Body of pancreas (tissue), 4 donors: Measurements from ENCODE around the gene MGAT4B. TPM values are rescaled to one million over a fixed set of nuclear protein-coding genes. Genes with fewer than 3 reads are reported as not detected.
A peak's percentile ranks its signal among the peaks of the same experiment; 100 is the strongest.
"Not testable (repeated sequence)": the region's sequence is repeated elsewhere in the genome, so short reads cannot be mapped to it uniquely, and the experiment has no call there.

Experiments used
- ATAC-seq: fragments of 150-250 bp; one replicate; pipeline ENCODE4 v1.9.1; 2016
- DNase-seq, 4 donors: peaks; one replicate each; pipeline ENCODE4 v3.0.0-alpha.2; 2019
- H3K27ac ChIP-seq, 4 donors: fragments of 200-600 bp; sonication (generic); 1 replicate in 3 of 4; 2 replicates in 1 of 4; pipeline versions ENCODE4 v1.5.1 to v1.6.1; 2016 to 2019; ENCODE audit warnings: mild to moderate bottlenecking in 1 of 4, mixed read lengths in 1 of 4, moderate library complexity in 1 of 4
- H3K27me3 ChIP-seq, 2 donors: fragments of 200-600 bp; sonication (generic); one replicate each; pipeline ENCODE4 v1.6.0; 2016; ENCODE audit warnings: mild to moderate bottlenecking in 1 of 2
- H3K36me3 ChIP-seq, 2 donors: fragments of 200-600 bp; sonication (generic); replicated peaks in 1 of 2; 2 replicates each; pipeline ENCODE4 v1.5.1; 2016; ENCODE audit warnings: low read depth in 2 of 2; ENCODE audit not compliant: insufficient read depth in 1 of 2
- H3K4me1 ChIP-seq: fragments of 200-600 bp; sonication (generic); one replicate; pipeline ENCODE4 v1.6.0; 2016
- H3K4me3 ChIP-seq, 2 donors: fragments of 200-600 bp; sonication (generic); 1 replicate in 1 of 2; 2 replicates in 1 of 2; pipeline ENCODE4 v1.5.1; 2016 to 2019
- H3K9me3 ChIP-seq, 3 donors: fragments of 200-600 bp; sonication (generic); 1 replicate in 2 of 3; 2 replicates in 1 of 3; pipeline ENCODE4 v1.5.1; 2016
- CTCF ChIP-seq, 7 experiments: fragments of 450-650 bp in 4 of 7; fragments of 200-600 bp in 3 of 7; sonication (generic) in 3 of 7; IDR thresholded peaks; one replicate each; pipeline ENCODE4 v1.5.1; 2016 to 2019; ENCODE audit warnings: antibody characterized with exemption in 7 of 7
- POLR2A ChIP-seq, 3 donors: fragments of 450-650 bp; IDR thresholded peaks; one replicate each; pipeline ENCODE4 v1.6.1; 2016; ENCODE audit warnings: antibody characterized with exemption in 3 of 3, mild to moderate bottlenecking in 2 of 3
- WGBS, 2 donors: methylation state at CpG; one replicate each; pipeline ENCODE4 v1.1.5; 2017; 5-methylcytosine and 5-hydroxymethylcytosine counted together
- intact Hi-C: fragments of 100-400 bp; cut with DNase I; formaldehyde crosslinking; loops from one replicate; pipeline ENCODE4 v1.15.1; 2023
- total RNA-seq, 2 donors: library from RNA; depleted of rRNA; stranded (reverse); fragments of >200 nt; gene quantifications; one replicate each; pipeline ENCODE4 v1.1.0, GENCODE V29; 2016

The MGAT4B gene
- total RNA-seq, 2 donors from 2014 or later = 89.0 to 90.0 TPM

- intact Hi-C loops = no loop called here
- peak overlapping the region in 3 of 4 donors; percentile 65 to 87 (median 82) for H3K27ac ChIP-seq
- H3K27me3 ChIP-seq = no peaks in the 10 kb centered on the region
- peaks cover 50% of the 10 kb centered on the region for H3K4me1 ChIP-seq
- H3K9me3 ChIP-seq = no peaks in the 10 kb centered on the region
- WGBS, 2 donors = 78 to 83% methylated on average over 3 of the region's 3 CpGs
- H3K36me3 ChIP-seq = peaks cover 0 to 5% of the 10 kb centered on the region in 2 donors
- TF ChIP-seq POLR2A (IDR thresholded peaks at IDR 0.05) = no peak
- TF ChIP-seq CTCF (IDR thresholded peaks at IDR 0.05) = no peak
- no peak overlapping the region for H3K4me3 ChIP-seq
- no peak for ATAC-seq
- DNase-seq = no peak
These were observed 12.5 kb downstream of the MGAT4B start for GRCh38 chr5:179794171-179794570.

GRCh38 chr5:179793468-179794139, 13.1 kb downstream of the MGAT4B start, which contains the start of gene LTC4S:
Gene LTC4S, plus strand, starts transcription at chr5:179793986. Its CDS starts 95 bp downstream, at chr5:179794081.
- Histone ChIP-seq H3K9me3 (no peaks in the 10 kb centered on the region), H3K27me3 (no peaks in the 10 kb centered on the region), H3K4me1 (peaks cover 50% of the 10 kb centered on the region), H3K27ac (peak within 1 kb of the TSS; percentile 32 to 95 (median 84)), H3K4me3 (no peak within 1 kb of the TSS), H3K36me3 (no peaks in the 10 kb centered on the region)
- DNase-seq = peak; percentile 48 to 82 (median 61)
- TF ChIP-seq POLR2A (IDR thresholded peaks at IDR 0.05) = peak in 1 of 3 donors; percentile 37
- no peak for TF ChIP-seq CTCF (IDR thresholded peaks at IDR 0.05)
- ATAC-seq = no peak
- intact Hi-C loops = no loop called here
- 44 to 57% methylated on average over 15 to 18 of the region's 19 CpGs for whole genome bisulfite sequencing, 2 donors

- peaks cover 50% of the 10 kb centered on the region for H3K4me1 ChIP-seq
- H3K4me3 ChIP-seq = no peak overlapping the region
- WGBS, 2 donors = 62 to 83% methylated on average over 2 to 21 of the region's 24 CpGs
- H3K36me3 ChIP-seq = no peaks in the 10 kb centered on the region
- TF ChIP-seq POLR2A (IDR thresholded peaks at IDR 0.05) (no peak), CTCF (IDR thresholded peaks at IDR 0.05) (no peak)
- intact Hi-C loops = no loop called here
- H3K9me3 ChIP-seq = no peaks in the 10 kb centered on the region
- peak overlapping the region; percentile 32 to 87 (median 74) for H3K27ac ChIP-seq
- H3K27me3 ChIP-seq = no peaks in the 10 kb centered on the region
- DNase-seq = no peak
- no peak for ATAC-seq
These were observed 13.8 kb downstream of the MGAT4B start for GRCh38 chr5:179792612-179793467.

- DNase-seq (peak in 2 of 4 donors; percentile 19 to 38), ATAC-seq (no peak)
- Histone ChIP-seq H3K4me3 (no peak overlapping the region), H3K27ac (peak overlapping the region in 2 of 4 donors; percentile 65 to 87), H3K9me3 (no peaks in the 10 kb centered on the region), H3K36me3 (no peaks in the 10 kb centered on the region), H3K27me3 (no peaks in the 10 kb centered on the region), H3K4me1 (peaks cover 47% of the 10 kb centered on the region)
- TF ChIP-seq POLR2A (IDR thresholded peaks at IDR 0.05) (no peak), CTCF (IDR thresholded peaks at IDR 0.05) (no peak)
- intact Hi-C loops = no loop called here
- WGBS, 2 donors = 70 to 74% methylated on average over 7 to 13 of the region's 15 CpGs
These were observed 14.6 kb downstream of the MGAT4B start for GRCh38 chr5:179791881-179792611.

- intact Hi-C loops, H3K4me3 ChIP-seq, ATAC-seq, H3K36me3 ChIP-seq, H3K27me3 ChIP-seq, H3K27ac ChIP-seq, H3K9me3 ChIP-seq, DNase-seq: not testable (repeated sequence)
- peaks cover 26% of the 10 kb centered on the region for H3K4me1 ChIP-seq
- 96 to 99% methylated on average over 9 of the region's 9 CpGs for WGBS, 2 donors
These were observed 17.4 kb downstream of the MGAT4B start for GRCh38 chr5:179789278-179789677.
